A549 (cell line): ENCODE measurements around the gene LPAR1.

Experiments used
- BHLHE40 ChIP-seq: IDR thresholded peaks from 2 replicates; pipeline ENCODE4 v1.6.1; 2012; ENCODE audit warnings: low read depth, low read length, inconsistent platforms
- ESRRA ChIP-seq: fragments of 150-350 bp; IDR thresholded peaks from 2 replicates; pipeline ENCODE4 v1.6.1; 2014; ENCODE audit warnings: mild to moderate bottlenecking, low read length, borderline replicate concordance
- RAD21 ChIP-seq, 2 experiments: fragments of >200 bp in 1 of 2; sonication (Bioruptor Twin) in 1 of 2; formaldehyde crosslinking in 1 of 2; IDR thresholded peaks in 1 of 2; conservative IDR thresholded peaks in 1 of 2; 2 replicates in 1 of 2; 3 replicates in 1 of 2; pipeline ENCODE4 v1.6.1; 2012 to 2018; ENCODE audit warnings: inconsistent platforms in 1 of 2
- REST ChIP-seq: fragments of 200-600 bp; sonication (generic); IDR thresholded peaks from 2 replicates; pipeline ENCODE4 v1.6.1; 2016; ENCODE audit warnings: antibody characterized with exemption, mild to moderate bottlenecking, moderate library complexity
- RFX5 ChIP-seq: fragments of 450-650 bp; IDR thresholded peaks from 2 replicates; pipeline ENCODE4 v1.7.1; 2014; ENCODE audit warnings: antibody characterized with exemption, mild to moderate bottlenecking, moderate library complexity
- TF ChIP-seq, protein P1 (sequence below): fragments of >200 bp; sonication (Bioruptor Twin); formaldehyde crosslinking; IDR thresholded peaks from 3 replicates; pipeline ENCODE4 v1.5.1; 2016

GRCh38 chr9:111076042-111076441 lies 37.8 kb upstream of the LPAR1 start:
- TF ChIP-seq REST (no peak), RAD21 (conservative IDR thresholded peaks at IDR 0.05 in 1 of 2, IDR thresholded peaks at IDR 0.05 in 1 of 2) (no peak), RFX5 (no peak), ESRRA (no peak), BHLHE40 (no peak)
- TF ChIP-seq, protein P1, sequence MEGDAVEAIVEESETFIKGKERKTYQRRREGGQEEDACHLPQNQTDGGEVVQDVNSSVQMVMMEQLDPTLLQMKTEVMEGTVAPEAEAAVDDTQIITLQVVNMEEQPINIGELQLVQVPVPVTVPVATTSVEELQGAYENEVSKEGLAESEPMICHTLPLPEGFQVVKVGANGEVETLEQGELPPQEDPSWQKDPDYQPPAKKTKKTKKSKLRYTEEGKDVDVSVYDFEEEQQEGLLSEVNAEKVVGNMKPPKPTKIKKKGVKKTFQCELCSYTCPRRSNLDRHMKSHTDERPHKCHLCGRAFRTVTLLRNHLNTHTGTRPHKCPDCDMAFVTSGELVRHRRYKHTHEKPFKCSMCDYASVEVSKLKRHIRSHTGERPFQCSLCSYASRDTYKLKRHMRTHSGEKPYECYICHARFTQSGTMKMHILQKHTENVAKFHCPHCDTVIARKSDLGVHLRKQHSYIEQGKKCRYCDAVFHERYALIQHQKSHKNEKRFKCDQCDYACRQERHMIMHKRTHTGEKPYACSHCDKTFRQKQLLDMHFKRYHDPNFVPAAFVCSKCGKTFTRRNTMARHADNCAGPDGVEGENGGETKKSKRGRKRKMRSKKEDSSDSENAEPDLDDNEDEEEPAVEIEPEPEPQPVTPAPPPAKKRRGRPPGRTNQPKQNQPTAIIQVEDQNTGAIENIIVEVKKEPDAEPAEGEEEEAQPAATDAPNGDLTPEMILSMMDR, result no peak
